ENCODE data around the gene FAM219B.

GRCh38 chr15:74855857-74856256 is 50.8 kb downstream of the FAM219B start:
- no peak for TF ChIP-seq CTCF (conservative IDR thresholded peaks at IDR 0.05; ENCODE audit: low read length)
- TF ChIP-seq EZH2phosphoT487 (IDR thresholded peaks at IDR 0.05; ENCODE audit: borderline replicate concordance, low read depth, low read length) = no peak

All from OCI-LY7 (cell line).